SK-N-SH (cell line): ENCODE results near the gene ADCY9. TPM values are rescaled to one million over a fixed set of nuclear protein-coding genes. Genes with fewer than 3 reads are reported as not detected.
"Not testable (repeated sequence)": the region's sequence is repeated elsewhere in the genome, so short reads cannot be mapped to it uniquely, and the experiment has no call there.

Experiments used
- CTCF ChIA-PET: fragments of 300-600, 350-600 bp; formaldehyde crosslinking; extraction: SDS; loops from one replicate; lab custom pipeline; 2021; lab: Yijun Ruan, JAX
- POLR2A ChIA-PET: fragments of 350-600 bp; sonication (Branson Sonifier 250); formaldehyde crosslinking; extraction: SDS; loops from one replicate; lab custom pipeline; 2020; ENCODE audit warnings: antibody characterized with exemption, inconsistent platforms; lab: Yijun Ruan, JAX
- DNase-seq: peaks from one replicate; pipeline ENCODE4 v3.0.0; 2012
- H2AFZ ChIP-seq: fragments of 200-600 bp; sonication (generic); 2 replicates; pipeline ENCODE4 v1.8.1; 2016; ENCODE audit warnings: antibody characterized with exemption, mild to moderate bottlenecking, low read depth
- H3F3A ChIP-seq: fragments of 200-600 bp; sonication (generic); replicated peaks from 2 replicates; pipeline ENCODE3; 2016; ENCODE audit warnings: antibody characterized with exemption, mild to moderate bottlenecking; ENCODE audit not compliant: insufficient read depth
- H3K27ac ChIP-seq, 2 experiments: fragments of 200-500 bp in 1 of 2; fragments of 200-600 bp in 1 of 2; sonication (Bioruptor generic) in 1 of 2; sonication (generic), shearing (Covaris generic) in 1 of 2; 2 replicates each; pipeline versions ENCODE4 v1.5.1 to v1.6.1; 2014 to 2016; ENCODE audit warnings: low read depth in 2 of 2, inconsistent platforms in 1 of 2, low read length in 1 of 2, mild to moderate bottlenecking in 1 of 2, mixed read lengths in 1 of 2
- H3K27me3 ChIP-seq: fragments of 200-600 bp; sonication (generic), shearing (Covaris generic); 2 replicates; pipeline ENCODE4 v1.6.1; 2016; ENCODE audit warnings: mixed run types; ENCODE audit not compliant: insufficient read depth
- H3K36me3 ChIP-seq, 2 experiments: fragments of 200-500 bp in 1 of 2; fragments of 200-600 bp in 1 of 2; sonication (Bioruptor generic) in 1 of 2; sonication (generic) in 1 of 2; replicated peaks in 1 of 2; 2 replicates each; pipeline versions ENCODE3 to v1.5.1; 2014 to 2016; ENCODE audit warnings: low read length in 1 of 2, mild to moderate bottlenecking in 1 of 2; ENCODE audit not compliant: insufficient read depth in 2 of 2, control insufficient read depth in 1 of 2
- H3K4me1 ChIP-seq, 2 experiments: fragments of 200-500 bp in 1 of 2; fragments of 200-600 bp in 1 of 2; sonication (Bioruptor generic) in 1 of 2; sonication (generic), shearing (Covaris generic) in 1 of 2; 2 replicates each; pipeline versions ENCODE4 v1.5.1 to v1.6.1; 2014 to 2016; ENCODE audit warnings: low read depth in 1 of 2, low read length in 1 of 2, mixed run types in 1 of 2; ENCODE audit not compliant: insufficient read depth in 2 of 2, control insufficient read depth in 1 of 2
- H3K4me2 ChIP-seq: fragments of 200-600 bp; sonication (generic), shearing (Covaris generic); 2 replicates; pipeline ENCODE4 v1.6.1; 2017; ENCODE audit warnings: mixed run types
- H3K4me3 ChIP-seq, 2 experiments: fragments of 200-500 bp in 1 of 2; fragments of 200-600 bp in 1 of 2; sonication (Bioruptor generic) in 1 of 2; sonication (generic), shearing (Covaris generic) in 1 of 2; 2 replicates each; pipeline versions ENCODE4 v1.5.1 to v1.8.1; 2014 to 2016; ENCODE audit warnings: low read depth in 2 of 2, inconsistent platforms in 1 of 2, low read length in 1 of 2, mild to moderate bottlenecking in 1 of 2, mixed read lengths in 1 of 2, moderate library complexity in 1 of 2
- H3K79me2 ChIP-seq: fragments of 200-600 bp; sonication (generic); 2 replicates; pipeline ENCODE4 v1.8.1; 2017; ENCODE audit warnings: mild to moderate bottlenecking; ENCODE audit not compliant: insufficient read depth
- H3K9ac ChIP-seq: fragments of 200-600 bp; sonication (generic); 2 replicates; pipeline ENCODE4 v1.6.1; 2017; ENCODE audit warnings: mixed run types
- H3K9me2 ChIP-seq: fragments of 200-600 bp; sonication (generic); 2 replicates; pipeline ENCODE4 v1.6.1; 2017; ENCODE audit warnings: mixed run types
- H3K9me3 ChIP-seq: fragments of 200-600 bp; sonication (generic); 2 replicates; pipeline ENCODE4 v1.6.1; 2017; ENCODE audit warnings: mixed run types, mild to moderate bottlenecking, moderate library complexity
- H4K20me1 ChIP-seq: fragments of 200-600 bp; sonication (generic); 2 replicates; pipeline ENCODE4 v1.6.1; 2017; ENCODE audit warnings: mild to moderate bottlenecking, mixed run types; ENCODE audit not compliant: insufficient read depth
- CTCF ChIP-seq: fragments of 200-600 bp; sonication (generic); IDR thresholded peaks from 2 replicates; pipeline ENCODE4 v1.6.1; 2017; ENCODE audit warnings: antibody characterized with exemption, mild to moderate bottlenecking, moderate library complexity
- EP300 ChIP-seq, 2 experiments: IDR thresholded peaks; 2 replicates each; pipeline versions ENCODE4 v1.4.0 to v1.6.1; 2012; ENCODE audit warnings: borderline replicate concordance in 1 of 2, low read depth in 1 of 2, low read length in 1 of 2
- FOSL2 ChIP-seq: IDR thresholded peaks from 2 replicates; pipeline ENCODE4 v1.4.0; 2012; ENCODE audit warnings: low read depth, mild to moderate bottlenecking, moderate library complexity, borderline replicate concordance
- GABPA ChIP-seq: IDR thresholded peaks from 2 replicates; pipeline ENCODE4 v1.4.0; 2012; ENCODE audit warnings: low read depth, mild to moderate bottlenecking
- JUND ChIP-seq: IDR thresholded peaks from 2 replicates; pipeline ENCODE4 v1.4.0; 2012
- MEF2A ChIP-seq: IDR thresholded peaks from 2 replicates; pipeline ENCODE4 v1.4.0; 2012; ENCODE audit warnings: low read depth, borderline replicate concordance
- MXI1 ChIP-seq: IDR thresholded peaks from 2 replicates; pipeline ENCODE4 v1.6.1; 2012; ENCODE audit warnings: mild to moderate bottlenecking, low read depth, low read length, improper control_type of control experiment
- NRF1 ChIP-seq: IDR thresholded peaks from 2 replicates; pipeline ENCODE4 v1.6.1; 2012; ENCODE audit warnings: low read depth, mild to moderate bottlenecking, low read length
- RAD21 ChIP-seq: IDR thresholded peaks from 2 replicates; pipeline ENCODE4 v1.6.1; 2012; ENCODE audit warnings: mild to moderate bottlenecking, low read length
- RCOR1 ChIP-seq: fragments of 150-350 bp; IDR thresholded peaks from 2 replicates; pipeline ENCODE4 v1.6.1; 2017; ENCODE audit warnings: antibody characterized with exemption, low read length
- RFX5 ChIP-seq: IDR thresholded peaks from 2 replicates; pipeline ENCODE4 v1.6.1; 2012; ENCODE audit warnings: mild to moderate bottlenecking, improper control_type of control experiment, low read length
- SIN3A ChIP-seq: IDR thresholded peaks from 2 replicates; pipeline ENCODE4 v1.6.1; 2012; ENCODE audit warnings: low read depth, mild to moderate bottlenecking, low read length, moderate library complexity, borderline replicate concordance
- TCF12 ChIP-seq: IDR thresholded peaks from 2 replicates; pipeline ENCODE4 v1.4.0; 2012
- USF1 ChIP-seq: IDR thresholded peaks from 2 replicates; pipeline ENCODE4 v1.4.0; 2012; ENCODE audit warnings: low read depth, borderline replicate concordance
- YY1 ChIP-seq: IDR thresholded peaks from 2 replicates; pipeline ENCODE4 v1.4.0; 2012; ENCODE audit warnings: low read depth, mild to moderate bottlenecking
- WGBS: methylation state at CpG from one replicate; pipeline ENCODE4 v1.1.6; 2017; ENCODE audit warnings: low lambda C conversion rate; 5-methylcytosine and 5-hydroxymethylcytosine counted together
- polyA plus RNA-seq, 3 experiments: library from polyadenylated mRNA; depleted of rRNA; stranded (reverse); fragments of >200 nt; gene quantifications; 2 replicates each; pipeline ENCODE4 v1.2.3, GENCODE V29; 2012
- TF ChIP-seq, protein P1 (sequence below): IDR thresholded peaks from 2 replicates; pipeline ENCODE4 v1.4.0; 2012; ENCODE audit warnings: low read depth

Gene ADCY9
- polyA plus RNA-seq, 1 of the 3 experiments (the other 2 are of a cell fraction): 5.2 TPM

DNA sequence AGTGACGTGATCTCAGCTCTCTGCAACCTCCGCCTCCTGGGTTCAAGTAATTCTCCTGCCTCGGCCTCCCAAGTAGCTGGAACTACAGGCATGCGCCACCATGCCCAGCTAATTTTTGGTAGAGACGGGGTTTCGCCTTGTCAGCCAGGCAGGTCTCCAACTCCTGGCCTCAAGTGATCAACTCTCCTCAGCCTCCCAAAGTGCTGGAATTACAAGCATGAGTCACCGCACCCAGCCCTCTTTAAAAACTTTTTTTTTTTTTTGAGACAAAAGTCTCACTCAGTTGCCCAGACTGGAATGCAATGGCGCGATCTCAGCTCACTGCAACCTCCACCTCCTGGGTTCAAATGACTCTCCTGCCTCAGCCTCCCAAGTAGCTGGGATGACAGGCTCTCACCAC is 43.1 kb downstream of the ADCY9 start:
- H3K36me3 ChIP-seq, H3F3A ChIP-seq, H3K79me2 ChIP-seq, H3K4me2 ChIP-seq, CTCF ChIA-PET, H2AFZ ChIP-seq, H3K9ac ChIP-seq, H3K4me3 ChIP-seq, H3K4me1 ChIP-seq, H3K9me3 ChIP-seq, POLR2A ChIA-PET, H3K27ac ChIP-seq, H3K27me3 ChIP-seq, H4K20me1 ChIP-seq, H3K9me2 ChIP-seq, DNase-seq: not testable (repeated sequence)
- 88% methylated on average over 9 of the region's 9 CpGs for WGBS
- 0 out of 2 replicates have a peak, but pooled peaks have one; percentile 6 for TF ChIP-seq FOSL2

DNA sequence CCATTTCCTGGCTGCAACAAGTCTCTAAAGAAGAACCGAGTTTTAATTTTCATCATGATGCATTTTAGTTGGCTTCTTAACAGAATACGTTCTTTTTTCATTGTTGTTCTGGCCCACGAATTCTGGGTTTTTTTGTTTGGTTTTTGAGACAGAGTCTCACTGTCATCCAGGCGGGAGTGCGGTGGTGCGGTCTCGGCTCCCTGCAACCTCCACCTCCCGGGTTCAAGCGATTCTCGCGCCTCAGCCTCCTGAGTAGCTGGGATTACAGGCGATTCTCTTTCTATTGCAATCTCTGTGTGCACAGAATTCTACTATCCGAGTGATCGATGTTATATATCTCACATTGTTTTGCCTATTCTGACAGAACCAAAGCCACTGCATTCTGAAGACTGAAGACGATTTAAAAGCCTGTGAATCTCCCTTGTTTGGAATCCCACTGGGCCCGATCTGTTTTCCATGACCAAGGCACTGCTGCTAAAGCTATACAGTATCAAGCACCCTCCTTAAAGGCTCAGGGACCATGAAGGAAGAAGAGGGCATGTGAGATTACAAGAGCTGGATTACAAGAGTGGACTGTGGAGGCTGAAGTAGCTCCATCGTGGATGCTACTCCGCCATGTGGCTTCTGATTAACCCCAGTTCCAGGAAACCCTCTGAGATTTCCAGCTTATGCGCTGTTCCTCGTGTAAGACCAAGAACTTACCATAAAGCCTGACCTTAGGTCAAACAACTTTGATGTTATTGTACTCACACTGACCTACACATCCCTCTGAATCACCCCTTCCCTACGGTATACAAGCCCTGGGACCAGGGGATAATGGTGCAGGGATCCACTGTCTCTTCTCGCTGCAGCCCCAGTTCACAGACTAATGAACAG is 44.3 kb downstream of the ADCY9 start:
- H3K4me3 ChIP-seq: no peak overlapping the region
- no peak overlapping the region for H3K27ac ChIP-seq
- H3K36me3 ChIP-seq: no peaks in the 10 kb centered on the region
- H3K27me3 ChIP-seq: no peaks in the 10 kb centered on the region
- no peak for DNase-seq
- CTCF ChIA-PET: no interaction called here
- peaks cover 0 to 5% of the 10 kb centered on the region in 2 experiments; a peak in 1 of 4 replicates for H3K4me1 ChIP-seq
- TF ChIP-seq CTCF: no peak
- TF ChIP-seq RFX5: no peak
- no peak for TF ChIP-seq NRF1
- no peak for TF ChIP-seq YY1
- no peak for TF ChIP-seq EP300 (IDR thresholded peaks at IDR 0.05; ENCODE audit: borderline replicate concordance in 1 of 2, low read depth in 1 of 2, low read length in 1 of 2)
- TF ChIP-seq GABPA: no peak
- no peak for TF ChIP-seq SIN3A
- no peak for TF ChIP-seq JUND
- no peak for TF ChIP-seq FOSL2
- no peak for TF ChIP-seq RAD21
- no peak for TF ChIP-seq USF1
- no peak for TF ChIP-seq MEF2A
- TF ChIP-seq MXI1: no peak
- no peak for TF ChIP-seq TCF12
- TF ChIP-seq, protein P1, sequence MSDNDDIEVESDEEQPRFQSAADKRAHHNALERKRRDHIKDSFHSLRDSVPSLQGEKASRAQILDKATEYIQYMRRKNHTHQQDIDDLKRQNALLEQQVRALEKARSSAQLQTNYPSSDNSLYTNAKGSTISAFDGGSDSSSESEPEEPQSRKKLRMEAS: no peak
- TF ChIP-seq RCOR1: no peak
- H3F3A ChIP-seq: no peaks in the 10 kb centered on the region
- no peaks in the 10 kb centered on the region for H3K9me3 ChIP-seq
- no peak overlapping the region for H3K4me2 ChIP-seq
- no peaks in the 10 kb centered on the region for H3K9me2 ChIP-seq
- 87% methylated on average over 22 of the region's 22 CpGs for WGBS
- no peaks in the 10 kb centered on the region for H4K20me1 ChIP-seq
- H3K79me2 ChIP-seq: no peaks in the 10 kb centered on the region
- H3K9ac ChIP-seq: no peak overlapping the region
- H2AFZ ChIP-seq: no peak overlapping the region
- POLR2A ChIA-PET: no interaction called here
